Prostate gland (tissue), 2 donors: ENCODE results near the gene KCMF1.

ENCODE experiments used
- POLR2AphosphoS5 ChIP-seq: sonication (generic); formaldehyde crosslinking; IDR thresholded peaks from one replicate; pipeline ENCODE4 v1.6.1; 2017; ENCODE audit warnings: antibody characterized with exemption
- TF ChIP-seq, protein P1 (sequence below), 4 experiments: fragments of 200-600 bp in 2 of 4; fragments of 450-650 bp in 2 of 4; sonication (generic) in 2 of 4; IDR thresholded peaks; 1 replicate in 3 of 4; 2 replicates in 1 of 4; pipeline ENCODE4 v1.5.1; 2016 to 2019; ENCODE audit warnings: antibody characterized with exemption in 4 of 4, mild to moderate bottlenecking in 2 of 4, moderate library complexity in 2 of 4

DNA sequence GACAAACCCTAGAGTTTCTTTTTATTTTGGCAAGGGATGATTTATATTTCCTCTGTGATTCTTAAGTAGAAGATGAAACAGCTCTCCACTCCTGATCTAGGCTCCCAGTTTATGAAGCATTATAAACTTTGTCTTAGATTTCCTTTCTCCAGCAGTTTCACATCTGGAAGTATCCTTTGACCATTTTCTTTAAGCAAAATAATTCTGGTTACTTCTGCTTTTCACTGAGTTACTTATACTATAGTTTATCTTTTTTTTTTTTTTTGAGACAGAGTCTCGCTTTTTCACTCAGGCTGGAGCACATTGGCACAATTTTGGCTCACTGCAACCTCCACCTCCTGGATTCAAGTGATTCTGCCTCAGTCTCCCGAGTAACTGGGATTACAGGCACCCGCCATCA lies 45.5 kb downstream of the KCMF1 start:
- TF ChIP-seq, protein P1, sequence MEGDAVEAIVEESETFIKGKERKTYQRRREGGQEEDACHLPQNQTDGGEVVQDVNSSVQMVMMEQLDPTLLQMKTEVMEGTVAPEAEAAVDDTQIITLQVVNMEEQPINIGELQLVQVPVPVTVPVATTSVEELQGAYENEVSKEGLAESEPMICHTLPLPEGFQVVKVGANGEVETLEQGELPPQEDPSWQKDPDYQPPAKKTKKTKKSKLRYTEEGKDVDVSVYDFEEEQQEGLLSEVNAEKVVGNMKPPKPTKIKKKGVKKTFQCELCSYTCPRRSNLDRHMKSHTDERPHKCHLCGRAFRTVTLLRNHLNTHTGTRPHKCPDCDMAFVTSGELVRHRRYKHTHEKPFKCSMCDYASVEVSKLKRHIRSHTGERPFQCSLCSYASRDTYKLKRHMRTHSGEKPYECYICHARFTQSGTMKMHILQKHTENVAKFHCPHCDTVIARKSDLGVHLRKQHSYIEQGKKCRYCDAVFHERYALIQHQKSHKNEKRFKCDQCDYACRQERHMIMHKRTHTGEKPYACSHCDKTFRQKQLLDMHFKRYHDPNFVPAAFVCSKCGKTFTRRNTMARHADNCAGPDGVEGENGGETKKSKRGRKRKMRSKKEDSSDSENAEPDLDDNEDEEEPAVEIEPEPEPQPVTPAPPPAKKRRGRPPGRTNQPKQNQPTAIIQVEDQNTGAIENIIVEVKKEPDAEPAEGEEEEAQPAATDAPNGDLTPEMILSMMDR (IDR thresholded peaks at IDR 0.05), result no peak
- no peak for TF ChIP-seq POLR2AphosphoS5
